ENCODE results near the gene FLYWCH1. TPM values are rescaled to one million over a fixed set of nuclear protein-coding genes. Genes with fewer than 3 reads are reported as not detected.
A peak's percentile ranks its signal among the peaks of the same experiment; 100 is the strongest.

Gene FLYWCH1
- total and polyA plus RNA-seq, 2 donors (not counting 1 experiment from before 2014, with no cell fraction given), result 78.3 to 120 TPM

DNA sequence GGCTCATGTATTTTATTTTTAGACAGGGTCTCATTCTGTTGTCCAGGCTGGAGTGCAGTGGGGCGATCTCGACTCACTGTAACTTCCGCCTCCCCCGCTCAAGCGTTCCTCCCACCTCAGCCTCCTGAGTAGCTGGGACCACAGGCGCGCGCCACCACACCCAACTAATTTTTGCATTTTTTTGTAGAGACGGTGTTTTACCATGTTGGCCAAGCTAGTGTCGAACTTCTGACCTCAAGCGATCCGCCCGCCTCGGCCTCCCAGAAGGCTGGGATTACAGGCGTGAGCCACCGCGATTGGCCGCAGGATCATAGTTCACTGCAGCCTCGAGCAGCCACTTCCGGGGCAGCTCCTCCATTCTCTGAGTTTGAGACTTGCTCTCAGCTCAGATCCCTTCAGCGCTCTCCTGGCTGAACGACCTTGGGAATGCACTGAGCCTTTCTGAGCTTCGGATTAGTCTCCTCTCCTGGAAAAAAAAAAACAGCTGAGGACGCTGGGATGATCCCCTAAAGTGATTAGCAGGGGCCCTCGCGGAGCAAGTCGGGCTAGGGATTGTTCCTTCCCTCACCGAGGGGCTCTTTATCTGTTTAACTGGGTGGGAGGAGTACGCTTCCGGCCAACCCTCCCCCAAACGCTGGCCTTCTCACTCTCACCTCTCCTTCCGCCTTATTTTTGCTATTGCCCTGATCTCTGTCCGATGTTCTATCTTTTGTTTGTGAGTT lies 69.6 kb downstream of the FLYWCH1 start:
- Histone ChIP-seq H3K36me3 (replicated peaks in 1 of 2; ENCODE audit: control extremely low read depth in 1 of 2, control insufficient read depth in 1 of 2, extremely low read depth in 1 of 2, insufficient read depth in 2 of 2, low read length in 1 of 2) (no peaks in the 10 kb centered on the region), H3K9ac (ENCODE audit: low read length) (peak overlapping the region; percentile 98), H4K20me1 (ENCODE audit: control insufficient read depth, insufficient read depth, low read length, poor library complexity, severe bottlenecking) (peaks cover 5% of the 10 kb centered on the region), H3K4me2 (replicated peaks; ENCODE audit: low read depth, low read length, poor library complexity, severe bottlenecking) (peak overlapping the region; percentile 99), H3K79me2 (ENCODE audit: control insufficient read depth, insufficient read depth, low read length) (peaks cover 6% of the 10 kb centered on the region), H3K9me3 (ENCODE audit: control extremely low read depth in 1 of 3, control insufficient read depth in 2 of 3, insufficient read depth in 1 of 3, low read length in 2 of 3) (no peaks in the 10 kb centered on the region), H3K4me1 (ENCODE audit: control insufficient read depth in 2 of 2, insufficient read depth in 2 of 2, low read length in 2 of 2) (peaks cover 18 to 39% of the 10 kb centered on the region in 2 donors), H3K27ac (ENCODE audit: low read length in 2 of 2) (no peak overlapping the region), H3K4me3 (ENCODE audit: control extremely low read depth in 1 of 5, extremely low read depth in 1 of 5, insufficient read depth in 1 of 5, low read depth in 2 of 5, low read length in 4 of 5) (peak overlapping the region in 4 of 5 experiments; percentile 74 to 96 (median 86)), H3K27me3 (replicated peaks in 1 of 4; ENCODE audit: control extremely low read depth in 1 of 4, control insufficient read depth in 3 of 4, insufficient read depth in 4 of 4, low read length in 3 of 4) (peaks cover 0 to 8% (median 1%) of the 10 kb centered on the region in 4 experiments), H2AFZ (ENCODE audit: insufficient read depth, low read depth, low read length, poor library complexity, severe bottlenecking) (no peak overlapping the region)
- intact Hi-C loops (cut with micrococcal nuclease), result loop anchor here (5.0 kb wide), 2 partner anchors 99 to 204 kb away; partner anchors contain the start of genes ELOB and FLYWCH2
- POLR2A ChIA-PET, result interaction anchor here (0.7 to 1.5 kb wide), 3 partner anchors 11 to 154 kb away, joined by 3 to 10 read pairs (median 6); no protein-coding TSS in a partner anchor
- H3K4me1 Mint-ChIP-seq, result peaks cover 21% of the 10 kb centered on the region
- DNase-seq (no peak), ATAC-seq (ENCODE audit: low read depth) (no peak)
- WGBS (ENCODE audit: insufficient coverage), result 83% methylated on average over 24 of the region's 33 CpGs
- H3K27ac Mint-ChIP-seq, result peak overlapping the region; percentile 71
- H3K4me3 Mint-ChIP-seq, result peak overlapping the region; percentile 81
- H3K27me3 Mint-ChIP-seq, result no peaks in the 10 kb centered on the region
- H3K9me3 Mint-ChIP-seq (ENCODE audit: insufficient read depth), result no peaks in the 10 kb centered on the region
- TF ChIP-seq EZH2 (IDR thresholded peaks at IDR 0.05; ENCODE audit: borderline replicate concordance, insufficient read depth, low read depth, low read length, poor library complexity, severe bottlenecking), result no peak
- no peak for TF ChIP-seq CTCF (IDR thresholded peaks at IDR 0.05)
- CTCF ChIA-PET, result interaction anchor here (1.1 to 1.8 kb wide), 3 partner anchors 23 to 113 kb away, joined by 3 to 8 read pairs (median 4); no protein-coding TSS in a partner anchor

GRCh38 chr16:2981899-2982250 lies 70.1 kb downstream of the FLYWCH1 start:
- TF ChIP-seq CTCF (IDR thresholded peaks at IDR 0.05) (no peak), EZH2 (IDR thresholded peaks at IDR 0.05; ENCODE audit: borderline replicate concordance, insufficient read depth, low read depth, low read length, poor library complexity, severe bottlenecking) (no peak)
- WGBS (ENCODE audit: insufficient coverage), result 94% methylated on average over 3 of the region's 4 CpGs
- Histone ChIP-seq H3K4me2 (replicated peaks; ENCODE audit: low read depth, low read length, poor library complexity, severe bottlenecking) (no peak overlapping the region), H3K9ac (ENCODE audit: low read length) (no peak overlapping the region), H2AFZ (ENCODE audit: insufficient read depth, low read depth, low read length, poor library complexity, severe bottlenecking) (no peak overlapping the region), H3K27me3 (replicated peaks in 1 of 4; ENCODE audit: control extremely low read depth in 1 of 4, control insufficient read depth in 3 of 4, insufficient read depth in 4 of 4, low read length in 3 of 4) (peaks cover 0 to 8% (median 1%) of the 10 kb centered on the region in 4 experiments), H4K20me1 (ENCODE audit: control insufficient read depth, insufficient read depth, low read length, poor library complexity, severe bottlenecking) (peaks cover 5% of the 10 kb centered on the region), H3K9me3 (ENCODE audit: control extremely low read depth in 1 of 3, control insufficient read depth in 2 of 3, insufficient read depth in 1 of 3, low read length in 2 of 3) (no peaks in the 10 kb centered on the region), H3K4me1 (ENCODE audit: control insufficient read depth in 2 of 2, insufficient read depth in 2 of 2, low read length in 2 of 2) (peaks cover 18 to 39% of the 10 kb centered on the region in 2 donors), H3K36me3 (replicated peaks in 1 of 2; ENCODE audit: control extremely low read depth in 1 of 2, control insufficient read depth in 1 of 2, extremely low read depth in 1 of 2, insufficient read depth in 2 of 2, low read length in 1 of 2) (no peaks in the 10 kb centered on the region), H3K4me3 (ENCODE audit: control extremely low read depth in 1 of 5, extremely low read depth in 1 of 5, insufficient read depth in 1 of 5, low read depth in 2 of 5, low read length in 4 of 5) (no peak overlapping the region), H3K27ac (ENCODE audit: low read length in 2 of 2) (no peak overlapping the region), H3K79me2 (ENCODE audit: control insufficient read depth, insufficient read depth, low read length) (peaks cover 6% of the 10 kb centered on the region)
- intact Hi-C loops (cut with micrococcal nuclease), result loop anchor here (5.0 kb wide), 2 partner anchors 100 to 205 kb away; partner anchors contain the start of genes ELOB and FLYWCH2
- DNase-seq (no peak), ATAC-seq (ENCODE audit: low read depth) (no peak)
- Mint-ChIP-seq H3K27ac (peak overlapping the region; percentile 71), H3K4me1 (peaks cover 21% of the 10 kb centered on the region), H3K4me3 (peak overlapping the region; percentile 81), H3K9me3 (ENCODE audit: insufficient read depth) (no peaks in the 10 kb centered on the region), H3K27me3 (no peaks in the 10 kb centered on the region)
- POLR2A ChIA-PET, result no interaction called here
- CTCF ChIA-PET, result interaction anchor here (1.5 to 1.7 kb wide), 3 partner anchors 15 to 21 kb away, joined by 3 to 7 read pairs (median 4); no protein-coding TSS in a partner anchor

All from B cell (primary cell).